GM19468 (cell line): ENCODE data around the gene CNN3.
A peak's percentile ranks its signal among the peaks of the same experiment; 100 is the strongest.

ENCODE experiments used
- ATAC-seq: cut with Tn5 transposase; IDR thresholded peaks from one replicate; pipeline ENCODE4 v1.9.1; 2021; ENCODE audit warnings: mild to moderate bottlenecking, moderate library complexity, moderate number of reproducible peaks; ENCODE audit not compliant: unreplicated experiment; ENCODE audit errors: extremely low read depth

CNN3 gene

GRCh38 chr1:94894630-94895029 lies 32.3 kb downstream of the CNN3 start:
- no peak for ATAC-seq

GRCh38 chr1:94892604-94893254 lies 34.2 kb downstream of the CNN3 start:
- no peak for ATAC-seq

- ATAC-seq = no peak
Observed at GRCh38 chr1:94888201-94888600, 38.7 kb downstream of the CNN3 start.

GRCh38 chr1:94887603-94888171 lies 39.2 kb downstream of the CNN3 start:
- no peak for ATAC-seq

- no peak for ATAC-seq
Observed at GRCh38 chr1:94887106-94887505, 39.8 kb downstream of the CNN3 start.

- ATAC-seq = no peak
Observed at GRCh38 chr1:94886361-94886760, 40.5 kb downstream of the CNN3 start.

GRCh38 chr1:94884507-94884906 lies 42.4 kb downstream of the CNN3 start:
- ATAC-seq = no peak

- ATAC-seq = no peak
Observed at GRCh38 chr1:94884106-94884505, 42.8 kb downstream of the CNN3 start.

GRCh38 chr1:94883691-94884090 lies 43.2 kb downstream of the CNN3 start:
- no peak for ATAC-seq

- ATAC-seq = no peak
Observed at GRCh38 chr1:94878329-94878728, 48.6 kb downstream of the CNN3 start.

- no peak for ATAC-seq
Observed at GRCh38 chr1:94876362-94876761, 50.5 kb downstream of the CNN3 start.

- ATAC-seq = no peak
Observed at GRCh38 chr1:94875794-94876193, 51.1 kb downstream of the CNN3 start.

- ATAC-seq = no peak
Observed at GRCh38 chr1:94874423-94874822, 52.5 kb downstream of the CNN3 start.

- ATAC-seq = peak; percentile 45
Observed at GRCh38 chr1:94873520-94874351, 53.2 kb downstream of the CNN3 start.

- no peak for ATAC-seq
Observed at GRCh38 chr1:94872771-94873495, 54.0 kb downstream of the CNN3 start.

- ATAC-seq = no peak
Observed at GRCh38 chr1:94871031-94871430, 55.9 kb downstream of the CNN3 start.

GRCh38 chr1:94866164-94866807 lies 60.6 kb downstream of the CNN3 start:
- no peak for ATAC-seq

GRCh38 chr1:94865360-94865759 lies 61.5 kb downstream of the CNN3 start:
- no peak for ATAC-seq

- ATAC-seq = no peak
Observed at GRCh38 chr1:94864821-94865220, 62.1 kb downstream of the CNN3 start.

- no peak for ATAC-seq
Observed at GRCh38 chr1:94863919-94864318, 63.0 kb downstream of the CNN3 start.
